OCI-LY3 (cell line): Measurements from ENCODE around the gene MRPL28.

Experiments
- CTCF ChIP-seq: fragments of 200-600, 300-600 bp; sonication (generic); IDR thresholded peaks from 2 replicates; pipeline ENCODE4 v1.5.1; 2014; ENCODE audit warnings: antibody characterized with exemption, low read length, low read depth
- EZH2phosphoT487 ChIP-seq: fragments of 200-600 bp; shearing (Covaris generic); IDR thresholded peaks from 2 replicates; pipeline ENCODE4 v1.6.1; 2018; ENCODE audit warnings: antibody characterized with exemption, mixed run types, low read depth

DNA sequence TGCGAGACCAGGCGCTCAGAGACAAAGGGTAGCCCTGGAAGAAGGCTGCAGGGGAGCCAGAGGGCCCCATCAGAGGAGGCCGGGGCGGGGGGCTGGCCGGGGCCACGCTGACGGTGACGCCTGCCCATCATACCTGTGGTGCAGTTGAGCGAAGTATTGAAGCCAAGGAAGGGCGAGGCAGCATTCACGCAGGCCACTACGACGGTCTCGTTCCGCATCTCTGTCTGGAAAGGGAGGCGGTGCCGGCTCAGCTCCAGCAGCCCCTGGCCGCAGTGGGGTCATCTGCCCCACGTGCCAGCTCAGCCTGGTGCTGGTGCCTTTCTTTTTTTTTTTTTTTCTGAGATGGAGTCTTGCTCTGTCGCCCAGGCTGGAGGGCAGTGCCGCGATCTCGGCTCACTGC is 4.9 kb upstream of the MRPL28 start:
- no peak for TF ChIP-seq CTCF
- no peak for TF ChIP-seq EZH2phosphoT487
